ENCODE data around the gene CELA3A.

DNA sequence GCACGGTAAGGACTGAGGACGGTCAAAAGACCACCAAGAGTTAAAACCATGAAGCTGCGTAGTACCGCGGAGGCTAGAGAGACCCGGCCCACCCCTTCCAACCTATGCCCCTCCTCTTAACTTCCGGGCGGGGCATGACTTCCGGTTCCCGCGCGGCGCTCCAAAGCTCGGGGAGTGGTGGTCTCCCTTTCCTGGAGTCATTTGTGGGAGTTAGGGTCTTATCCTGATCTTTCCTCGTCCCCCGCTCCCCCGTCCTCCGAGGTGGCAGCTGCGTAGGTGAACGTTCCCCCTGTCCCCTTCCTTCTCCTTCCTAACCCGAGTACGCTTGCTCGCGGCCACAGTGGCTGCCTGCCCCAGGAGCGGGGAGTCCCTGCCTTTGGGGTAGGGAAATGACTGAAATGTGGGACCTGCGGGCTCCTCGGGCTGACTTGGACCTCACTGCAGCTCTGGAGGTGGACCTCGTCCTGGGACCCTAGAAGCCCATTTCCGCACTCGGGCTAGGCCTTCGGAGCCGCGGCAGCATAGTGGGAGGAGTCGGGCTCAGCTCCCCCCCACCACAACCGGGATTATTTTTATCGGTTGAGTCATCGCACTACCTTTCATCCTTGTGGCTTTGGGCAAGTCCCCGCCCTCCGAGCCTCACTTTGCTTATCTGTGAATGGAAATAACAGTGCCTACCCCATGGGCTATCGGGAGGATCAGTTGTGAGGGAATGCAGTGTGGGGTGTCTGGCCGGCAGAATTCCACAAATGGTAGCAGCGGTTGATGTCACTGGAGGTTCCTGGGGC is 24.1 kb downstream of the CELA3A start:
- no peak for TF ChIP-seq EZH2phosphoT487 (IDR thresholded peaks at IDR 0.05; ENCODE audit: borderline replicate concordance, low read length)
- TF ChIP-seq, protein P1, sequence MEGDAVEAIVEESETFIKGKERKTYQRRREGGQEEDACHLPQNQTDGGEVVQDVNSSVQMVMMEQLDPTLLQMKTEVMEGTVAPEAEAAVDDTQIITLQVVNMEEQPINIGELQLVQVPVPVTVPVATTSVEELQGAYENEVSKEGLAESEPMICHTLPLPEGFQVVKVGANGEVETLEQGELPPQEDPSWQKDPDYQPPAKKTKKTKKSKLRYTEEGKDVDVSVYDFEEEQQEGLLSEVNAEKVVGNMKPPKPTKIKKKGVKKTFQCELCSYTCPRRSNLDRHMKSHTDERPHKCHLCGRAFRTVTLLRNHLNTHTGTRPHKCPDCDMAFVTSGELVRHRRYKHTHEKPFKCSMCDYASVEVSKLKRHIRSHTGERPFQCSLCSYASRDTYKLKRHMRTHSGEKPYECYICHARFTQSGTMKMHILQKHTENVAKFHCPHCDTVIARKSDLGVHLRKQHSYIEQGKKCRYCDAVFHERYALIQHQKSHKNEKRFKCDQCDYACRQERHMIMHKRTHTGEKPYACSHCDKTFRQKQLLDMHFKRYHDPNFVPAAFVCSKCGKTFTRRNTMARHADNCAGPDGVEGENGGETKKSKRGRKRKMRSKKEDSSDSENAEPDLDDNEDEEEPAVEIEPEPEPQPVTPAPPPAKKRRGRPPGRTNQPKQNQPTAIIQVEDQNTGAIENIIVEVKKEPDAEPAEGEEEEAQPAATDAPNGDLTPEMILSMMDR (IDR thresholded peaks at IDR 0.05; ENCODE audit: low read depth, low read length, poor library complexity, severe bottlenecking): no peak
